IMR-90 (cell line): ENCODE data around the gene PDS5A. TPM values are rescaled to one million over a fixed set of nuclear protein-coding genes. Genes with fewer than 3 reads are reported as not detected.

ENCODE experiments used
- ATAC-seq: fragments of 200-7000 bp; cut with Tn5 transposase; 2 replicates; pipeline ENCODE4 v1.9.1; 2020; ENCODE audit warnings: low read depth, mild to moderate bottlenecking, moderate library complexity
- BruUV-seq: library from RNA; stranded (reverse); fragments of 400-500 nt; replicated peaks from 2 replicates; lab custom pipeline; 2021; lab: Mats Ljungman, UMichigan
- CTCF ChIA-PET: fragments of 300-600 bp; formaldehyde crosslinking; extraction: SDS; loops from one replicate; lab custom pipeline; 2021; ENCODE audit warnings: antibody characterized with exemption; lab: Yijun Ruan, JAX
- POLR2A ChIA-PET: fragments of 300-600 bp; sonication (Branson Sonifier 250); formaldehyde crosslinking; loops from one replicate; lab custom pipeline; 2022; ENCODE audit warnings: antibody characterized with exemption; ENCODE audit not compliant: unreplicated experiment; lab: Charles Lee
- DNase-seq: peaks from one replicate; pipeline ENCODE4 v3.0.0; 2013
- H2AFZ ChIP-seq: replicated peaks from 2 replicates; pipeline ENCODE3; 2013; ENCODE audit warnings: low read length, mild to moderate bottlenecking; ENCODE audit not compliant: poor library complexity
- H2AK5ac ChIP-seq: 2 replicates; pipeline ENCODE4 v1.6.1; 2013; ENCODE audit warnings: low read depth, low read length, inconsistent platforms
- H2AK9ac ChIP-seq: replicated peaks from 2 replicates; pipeline ENCODE3; 2013; ENCODE audit warnings: mild to moderate bottlenecking, low read depth, low read length, moderate library complexity; ENCODE audit not compliant: poor library complexity
- H2BK120ac ChIP-seq: 2 replicates; pipeline ENCODE4 v1.6.1; 2013; ENCODE audit warnings: low read depth, low read length, inconsistent platforms
- H2BK15ac ChIP-seq: 3 replicates; pipeline ENCODE4 v1.6.1; 2013; ENCODE audit warnings: low read depth, low read length, inconsistent platforms
- H2BK20ac ChIP-seq: 2 replicates; pipeline ENCODE4 v1.6.1; 2013; ENCODE audit warnings: low read depth, mild to moderate bottlenecking, inconsistent platforms, low read length, moderate library complexity
- H2BK5ac ChIP-seq: 2 replicates; pipeline ENCODE4 v1.6.1; 2013; ENCODE audit warnings: mild to moderate bottlenecking, low read depth, low read length, inconsistent platforms; ENCODE audit not compliant: poor library complexity, severe bottlenecking
- H3K14ac ChIP-seq: replicated peaks from 2 replicates; pipeline ENCODE4 v1.6.1; 2013; ENCODE audit warnings: low read depth, low read length, inconsistent platforms
- H3K18ac ChIP-seq: 2 replicates; pipeline ENCODE4 v1.6.1; 2013; ENCODE audit warnings: low read depth, low read length, control low read depth
- H3K23ac ChIP-seq: 2 replicates; pipeline ENCODE4 v1.6.1; 2013; ENCODE audit warnings: low read depth, low read length, inconsistent platforms
- H3K27ac ChIP-seq: 2 replicates; pipeline ENCODE4 v1.5.1; 2013; ENCODE audit warnings: mild to moderate bottlenecking, control low read depth, low read length; ENCODE audit not compliant: insufficient read depth
- H3K27me3 ChIP-seq: 2 replicates; pipeline ENCODE4 v1.6.1; 2013; ENCODE audit warnings: low read length; ENCODE audit not compliant: control insufficient read depth, insufficient read depth
- H3K36me3 ChIP-seq: 2 replicates; pipeline ENCODE4 v1.6.1; 2013; ENCODE audit warnings: low read length, mixed read lengths; ENCODE audit not compliant: control insufficient read depth, insufficient read depth
- H3K4ac ChIP-seq: 2 replicates; pipeline ENCODE4 v1.6.1; 2013; ENCODE audit warnings: low read depth, low read length, inconsistent platforms
- H3K4me1 ChIP-seq: 2 replicates; pipeline ENCODE4 v1.6.1; 2013; ENCODE audit warnings: low read length, mixed read lengths; ENCODE audit not compliant: control insufficient read depth, insufficient read depth
- H3K4me2 ChIP-seq: 2 replicates; pipeline ENCODE4 v1.6.1; 2013; ENCODE audit warnings: low read depth, mild to moderate bottlenecking, control low read depth, low read length, moderate library complexity
- H3K4me3 ChIP-seq: 2 replicates; pipeline ENCODE4 v1.5.1; 2013; ENCODE audit warnings: low read depth, mild to moderate bottlenecking, control low read depth, low read length, moderate library complexity; ENCODE audit not compliant: insufficient read depth
- H3K56ac ChIP-seq: 2 replicates; pipeline ENCODE4 v1.6.1; 2013; ENCODE audit warnings: low read length, inconsistent platforms; ENCODE audit not compliant: insufficient read depth; ENCODE audit errors: extremely low read depth
- H3K79me1 ChIP-seq, 2 experiments: 2 replicates each; pipeline ENCODE4 v1.6.1; 2013; ENCODE audit warnings: low read length in 2 of 2, inconsistent platforms in 1 of 2, low read depth in 1 of 2
- H3K9ac ChIP-seq: 2 replicates; pipeline ENCODE4 v1.6.1; 2013; ENCODE audit warnings: low read depth, low read length, control low read depth
- H3K9me1 ChIP-seq: 2 replicates; pipeline ENCODE4 v1.6.1; 2013; ENCODE audit warnings: low read length, inconsistent platforms; ENCODE audit not compliant: insufficient read depth
- H3K9me3 ChIP-seq: 2 replicates; pipeline ENCODE4 v1.6.1; 2013; ENCODE audit warnings: low read length; ENCODE audit not compliant: control insufficient read depth, insufficient read depth
- H4K20me1 ChIP-seq: 2 replicates; pipeline ENCODE4 v1.6.1; 2013; ENCODE audit warnings: low read length, inconsistent platforms; ENCODE audit not compliant: insufficient read depth
- H4K5ac ChIP-seq: 2 replicates; pipeline ENCODE4 v1.6.1; 2013; ENCODE audit warnings: mild to moderate bottlenecking, low read depth, low read length, control low read depth
- H4K8ac ChIP-seq, 2 experiments: 2 replicates each; pipeline ENCODE4 v1.6.1; 2013; ENCODE audit warnings: low read depth in 2 of 2, low read length in 2 of 2, control low read depth in 1 of 2, inconsistent platforms in 1 of 2
- H4K91ac ChIP-seq: 2 replicates; pipeline ENCODE4 v1.6.1; 2013; ENCODE audit warnings: low read depth, low read length, inconsistent platforms; ENCODE audit not compliant: insufficient read depth
- BHLHE40 ChIP-seq: fragments of 150-350 bp; IDR thresholded peaks from 2 replicates; pipeline ENCODE4 v1.6.1; 2016; ENCODE audit warnings: mild to moderate bottlenecking, low read depth, low read length
- CEBPB ChIP-seq: IDR thresholded peaks from 2 replicates; pipeline ENCODE4 v1.6.1; 2012; ENCODE audit warnings: low read depth, low read length, improper control_type of control experiment
- MAZ ChIP-seq: IDR thresholded peaks from 2 replicates; pipeline ENCODE4 v1.6.1; 2012; ENCODE audit warnings: low read depth, mild to moderate bottlenecking, low read length, improper control_type of control experiment, moderate library complexity, borderline replicate concordance
- MXI1 ChIP-seq: IDR thresholded peaks from 2 replicates; pipeline ENCODE4 v1.6.1; 2012; ENCODE audit warnings: low read depth, mild to moderate bottlenecking, low read length, moderate library complexity, borderline replicate concordance
- NFE2L2 ChIP-seq: fragments of 150-350 bp; IDR thresholded peaks from 2 replicates; pipeline ENCODE4 v1.6.1; 2016; ENCODE audit warnings: low read depth, mild to moderate bottlenecking, low read length
- RAD21 ChIP-seq: IDR thresholded peaks from 2 replicates; pipeline ENCODE4 v1.6.1; 2012; ENCODE audit warnings: low read length, improper control_type of control experiment
- WGBS, 2 experiments: methylation state at CpG; one replicate each; pipeline versions ENCODE4 v1.1.5 to v1.1.7; 2013; ENCODE audit warnings: missing lambda C conversion rate in 2 of 2; ENCODE audit not compliant: insufficient read length in 1 of 2; ENCODE audit errors: extremely low coverage in 2 of 2; 5-methylcytosine and 5-hydroxymethylcytosine counted together
- dilution Hi-C: fragments of 300-500 bp; cut with HindIII; formaldehyde crosslinking; loops from one replicate; pipeline ENCODE4 v1.14.3; 2018; ENCODE audit warnings: low sequenced_read_pairs; ENCODE audit not compliant: unreplicated experiment
- in situ Hi-C: fragments of 300-500 bp; cut with MboI; formaldehyde crosslinking; loops from 3 replicates; pipeline ENCODE4 v1.14.3; 2019; ENCODE audit warnings: low sequenced_read_pairs, inconsistent platforms, mixed read lengths
- intact Hi-C: fragments of 100-400 bp; cut with micrococcal nuclease; formaldehyde crosslinking; loops from 2 replicates; pipeline ENCODE4 v1.10.0; 2022
- polyA plus RNA-seq, 3 experiments: library from polyadenylated mRNA; depleted of rRNA; stranded (reverse); fragments of >200 nt; gene quantifications; 2 replicates each; pipeline ENCODE4 v1.2.3, GENCODE V29; 2012; ENCODE audit warnings: low replicate concordance in 1 of 3
- total RNA-seq: library from RNA; depleted of rRNA; stranded (reverse); fragments of >200 nt; gene quantifications from 2 replicates; pipeline ENCODE4 v1.2.3, GENCODE V29; 2012
- TF ChIP-seq, protein P1 (sequence below): conservative IDR thresholded peaks from 2 replicates; pipeline ENCODE4 v1.5.1; 2012; ENCODE audit warnings: mild to moderate bottlenecking, low read depth, low read length, improper control_type of control experiment

PDS5A gene
- total and polyA plus RNA-seq, 2 of the 4 experiments (the other 2 are of a cell fraction), result 16.3 to 33.5 TPM

- peak overlapping the region; percentile 78 for H2BK5ac ChIP-seq
- in situ Hi-C loops, result no loop called here
- DNase-seq (peak; percentile 25), ATAC-seq (no peak)
- H2BK20ac ChIP-seq, result no peak overlapping the region
- H2AK5ac ChIP-seq, result peak overlapping the region; percentile 50; the same call in 1 of the 2 replicates
- H3K4me3 ChIP-seq, result no peak overlapping the region
- TF ChIP-seq BHLHE40 (no peak), MXI1 (no peak), CEBPB (0 out of 2 replicates have a peak, but pooled peaks have one; percentile 8), MAZ (no peak), RAD21 (no peak), NFE2L2 (no peak)
- TF ChIP-seq, protein P1, sequence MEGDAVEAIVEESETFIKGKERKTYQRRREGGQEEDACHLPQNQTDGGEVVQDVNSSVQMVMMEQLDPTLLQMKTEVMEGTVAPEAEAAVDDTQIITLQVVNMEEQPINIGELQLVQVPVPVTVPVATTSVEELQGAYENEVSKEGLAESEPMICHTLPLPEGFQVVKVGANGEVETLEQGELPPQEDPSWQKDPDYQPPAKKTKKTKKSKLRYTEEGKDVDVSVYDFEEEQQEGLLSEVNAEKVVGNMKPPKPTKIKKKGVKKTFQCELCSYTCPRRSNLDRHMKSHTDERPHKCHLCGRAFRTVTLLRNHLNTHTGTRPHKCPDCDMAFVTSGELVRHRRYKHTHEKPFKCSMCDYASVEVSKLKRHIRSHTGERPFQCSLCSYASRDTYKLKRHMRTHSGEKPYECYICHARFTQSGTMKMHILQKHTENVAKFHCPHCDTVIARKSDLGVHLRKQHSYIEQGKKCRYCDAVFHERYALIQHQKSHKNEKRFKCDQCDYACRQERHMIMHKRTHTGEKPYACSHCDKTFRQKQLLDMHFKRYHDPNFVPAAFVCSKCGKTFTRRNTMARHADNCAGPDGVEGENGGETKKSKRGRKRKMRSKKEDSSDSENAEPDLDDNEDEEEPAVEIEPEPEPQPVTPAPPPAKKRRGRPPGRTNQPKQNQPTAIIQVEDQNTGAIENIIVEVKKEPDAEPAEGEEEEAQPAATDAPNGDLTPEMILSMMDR, result no peak
- peaks cover 7% of the 10 kb centered on the region; the same call in 1 of the 2 replicates for H3K9me1 ChIP-seq
- no peak overlapping the region for H2AFZ ChIP-seq
- H3K23ac ChIP-seq, result no peak overlapping the region
- H3K14ac ChIP-seq, result no peak overlapping the region
- H2AK9ac ChIP-seq, result no peak overlapping the region
- intact Hi-C loops, result no loop called here
- H3K4me2 ChIP-seq, result no peak overlapping the region
- H3K27me3 ChIP-seq, result no peaks in the 10 kb centered on the region
- no peak overlapping the region for H2BK15ac ChIP-seq
- no peaks in the 10 kb centered on the region; the same call in 1 of the 2 replicates for H4K20me1 ChIP-seq
- no peak overlapping the region for H3K27ac ChIP-seq
- H3K9me3 ChIP-seq, result no peaks in the 10 kb centered on the region
- H2BK120ac ChIP-seq, result no peak overlapping the region
- dilution Hi-C loops, result no loop called here
- H3K4me1 ChIP-seq, result no peaks in the 10 kb centered on the region
- H3K36me3 ChIP-seq, result no peaks in the 10 kb centered on the region
- H4K5ac ChIP-seq, result no peak overlapping the region
- POLR2A ChIA-PET, result no interaction called here
- no TSS peak for BruUV-seq
- H3K4ac ChIP-seq, result no peak overlapping the region
- no peak overlapping the region for H3K9ac ChIP-seq
- no peak overlapping the region for H3K56ac ChIP-seq
- no peak overlapping the region for H4K91ac ChIP-seq
- no peak overlapping the region for H3K18ac ChIP-seq
- 100% methylated on average over 1 of the region's 7 CpGs; no CpG with 5 or more reads in 1 of the 2 experiments for WGBS, 2 experiments
- 0 out of 4 replicates have a peak overlapping the region, but pooled peaks of 1 of the 2 experiments have one; percentile 2 for H4K8ac ChIP-seq
- CTCF ChIA-PET, result no interaction called here
- H3K79me1 ChIP-seq, result no peaks in the 10 kb centered on the region
Measured at GRCh38 chr4:39814403-39815185, 163.1 kb downstream of the PDS5A start.
